Stimulated activated CD8-positive, alpha-beta memory T cell treated with anti-CD3 and anti-CD28 coated beads, Interleukin-4, amount 100 ng/mL, for 1 hour (primary cell): ENCODE measurements around the gene PRSS36.
A peak's percentile ranks its signal among the peaks of the same experiment; 100 is the strongest.
"Not testable (repeated sequence)": the region's sequence is repeated elsewhere in the genome, so short reads cannot be mapped to it uniquely, and the experiment has no call there.

ENCODE experiments used
- DNase-seq, 2 donors: peaks; one replicate each; pipeline ENCODE4 v3.0.0-alpha.2; 2020; ENCODE audit warnings: low read depth in 2 of 2, low spot score in 1 of 2

The PRSS36 gene

GRCh38 chr16:31106509-31107464 lies 43.1 kb downstream of the PRSS36 start:
- no peak for DNase-seq

- peak; percentile 65 to 74 for DNase-seq
Measured at GRCh38 chr16:31105677-31106213, 44.1 kb downstream of the PRSS36 start.

- not testable (repeated sequence) for DNase-seq
Measured at GRCh38 chr16:31100876-31101641, 48.8 kb downstream of the PRSS36 start.

GRCh38 chr16:31099860-31100638 lies 49.8 kb downstream of the PRSS36 start:
- DNase-seq, result no peak

GRCh38 chr16:31094424-31095120 lies 55.3 kb downstream of the PRSS36 start, which contains the start of gene VKORC1:
Gene VKORC1 (minus strand): TSS chr16:31094797. CDS start chr16:31094729, 68 bp downstream.
- peak; percentile 61 to 66 for DNase-seq

GRCh38 chr16:31094088-31094423 lies 55.8 kb downstream of the PRSS36 start:
- no peak for DNase-seq

- no peak for DNase-seq
Measured at GRCh38 chr16:31093132-31093703, 56.6 kb downstream of the PRSS36 start.

GRCh38 chr16:31092330-31092729 lies 57.5 kb downstream of the PRSS36 start:
- no peak for DNase-seq

- DNase-seq, result no peak
Measured at GRCh38 chr16:31090540-31090939, 59.3 kb downstream of the PRSS36 start.

GRCh38 chr16:31089199-31089598 lies 60.7 kb downstream of the PRSS36 start:
- DNase-seq, result no peak
